T-helper 17 cell (primary cell): Measurements from ENCODE around the gene APIP. TPM values are rescaled to one million over a fixed set of nuclear protein-coding genes. Genes with fewer than 3 reads are reported as not detected.

Experiments
- ATAC-seq: fragments of 150-1000 bp; cut with Tn5 transposase; 2 replicates; pipeline ENCODE4 v1.10.0; 2021; ENCODE audit warnings: mild to moderate bottlenecking, moderate library complexity
- DNase-seq, 3 donors: peaks; one replicate each; pipeline versions ENCODE4 v3.0.0 to v3.0.0-alpha.2; 2020 to 2021
- H3K9me3 ChIP-seq: one replicate; pipeline ENCODE4 v1.7.0; 2013; ENCODE audit warnings: low read length, mild to moderate bottlenecking; ENCODE audit not compliant: control insufficient read depth, poor library complexity, severe bottlenecking
- H3K27ac Mint-ChIP-seq: one replicate; pipeline ENCODE4 v1.8.0; 2022; ENCODE audit warnings: mild to moderate bottlenecking, moderate library complexity, mixed read lengths
- H3K27me3 Mint-ChIP-seq: one replicate; pipeline ENCODE4 v1.8.0; 2022; ENCODE audit warnings: mixed read lengths
- H3K36me3 Mint-ChIP-seq: one replicate; pipeline ENCODE4 v1.8.0; 2022; ENCODE audit warnings: low read depth, mixed read lengths
- H3K4me1 Mint-ChIP-seq: one replicate; pipeline ENCODE4 v1.8.0; 2022; ENCODE audit warnings: mild to moderate bottlenecking, mixed read lengths
- H3K4me3 Mint-ChIP-seq: one replicate; pipeline ENCODE4 v1.8.0; 2022; ENCODE audit warnings: mild to moderate bottlenecking, moderate library complexity, mixed read lengths
- total RNA-seq, 4 donors: library from RNA in 2 of 4; stranded (reverse) in 2 of 4; gene quantifications; one replicate each; pipeline ENCODE4 v1.2.3 and lab custom pipeline; 2022 to 2026

Gene APIP
- total RNA-seq, 2 donors from 2014 or later, result 6.4 to 8.4 TPM

DNA sequence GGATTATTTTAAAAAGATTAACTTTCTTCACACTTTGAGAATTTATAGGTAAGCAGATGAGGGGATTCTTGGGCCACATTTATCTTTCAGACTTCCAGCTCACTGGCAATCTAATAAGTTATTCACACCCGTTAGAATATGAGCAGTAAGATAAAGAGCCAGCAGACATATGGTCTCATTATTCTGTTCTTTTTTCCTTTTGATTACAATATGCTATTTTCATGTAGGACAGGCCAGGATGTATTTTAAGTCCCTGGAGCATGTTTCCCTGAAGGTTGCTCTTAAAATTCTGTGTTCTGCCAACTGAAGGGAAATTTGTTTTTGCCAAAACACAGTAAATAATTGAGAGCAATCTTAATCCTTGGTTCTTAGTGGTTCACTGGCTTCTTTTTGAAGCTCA lies 22.4 kb upstream of the APIP start:
- Mint-ChIP-seq H3K4me1 (peaks cover 20% of the 10 kb centered on the region), H3K36me3 (peaks cover 9% of the 10 kb centered on the region), H3K4me3 (no peak overlapping the region), H3K27me3 (no peaks in the 10 kb centered on the region), H3K27ac (no peak overlapping the region)
- ATAC-seq (no peak), DNase-seq (no peak)
- no peaks in the 10 kb centered on the region for H3K9me3 ChIP-seq

GRCh38 chr11:34936945-34937629 lies 20.9 kb upstream of the APIP start:
- H3K4me3 Mint-ChIP-seq, result no peak overlapping the region
- H3K36me3 Mint-ChIP-seq, result peaks cover 14% of the 10 kb centered on the region
- no peak overlapping the region for H3K27ac Mint-ChIP-seq
- peaks cover 20% of the 10 kb centered on the region for H3K4me1 Mint-ChIP-seq
- ATAC-seq (no peak), DNase-seq (no peak)
- H3K27me3 Mint-ChIP-seq, result no peaks in the 10 kb centered on the region
- H3K9me3 ChIP-seq, result no peaks in the 10 kb centered on the region

DNA sequence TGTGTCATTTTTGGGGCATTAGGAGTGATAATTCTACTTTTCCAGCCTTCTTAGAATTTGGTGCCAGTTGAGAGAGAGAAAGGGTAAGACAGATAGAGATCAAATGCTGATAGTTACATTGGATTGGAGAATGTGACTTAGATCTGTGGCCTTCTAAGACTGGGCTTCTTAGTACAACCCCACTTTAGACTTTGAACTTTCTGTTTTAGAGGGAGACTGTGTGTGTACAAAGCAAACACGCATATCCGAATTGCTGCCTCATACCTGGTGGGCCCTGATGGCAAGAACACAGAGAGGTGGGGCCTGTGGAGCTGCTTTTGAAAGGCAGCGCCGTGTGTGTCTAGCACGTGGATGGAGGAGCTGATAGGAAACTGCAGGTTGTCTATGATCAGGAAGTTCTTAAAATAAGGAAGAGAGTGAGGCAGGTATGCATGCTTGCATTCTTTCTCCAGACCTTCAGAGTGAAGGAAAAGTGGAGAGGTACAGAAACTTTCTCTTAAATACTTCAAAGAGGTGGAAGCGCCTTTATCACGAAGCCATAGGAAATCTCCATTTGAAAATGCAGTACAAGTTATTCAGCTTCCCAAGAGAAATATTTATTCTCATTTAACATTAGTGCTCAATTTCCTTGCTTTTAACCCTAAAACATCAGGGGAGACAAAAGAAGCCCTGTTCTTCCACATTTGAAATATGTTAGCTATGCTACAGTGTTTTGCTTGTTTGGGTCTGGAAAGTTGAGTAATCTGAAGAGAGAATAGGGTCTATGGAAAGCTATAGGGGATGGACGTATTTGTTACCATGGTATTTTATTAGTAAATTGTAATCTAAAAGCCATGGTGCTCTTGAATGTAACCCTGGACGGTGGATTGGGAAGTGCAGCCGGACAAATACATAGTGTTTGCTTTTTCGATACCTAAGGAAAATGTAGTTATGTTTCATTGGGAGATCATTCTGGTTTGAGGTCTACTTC lies 13.9 kb upstream of the APIP start:
- H3K27ac Mint-ChIP-seq, result no peak overlapping the region
- H3K4me3 Mint-ChIP-seq, result no peak overlapping the region
- no peak for DNase-seq
- ATAC-seq, result no peak
- H3K36me3 Mint-ChIP-seq, result peaks cover 8% of the 10 kb centered on the region
- peaks cover 16% of the 10 kb centered on the region for H3K4me1 Mint-ChIP-seq
- no peaks in the 10 kb centered on the region for H3K27me3 Mint-ChIP-seq
- no peaks in the 10 kb centered on the region for H3K9me3 ChIP-seq

DNA sequence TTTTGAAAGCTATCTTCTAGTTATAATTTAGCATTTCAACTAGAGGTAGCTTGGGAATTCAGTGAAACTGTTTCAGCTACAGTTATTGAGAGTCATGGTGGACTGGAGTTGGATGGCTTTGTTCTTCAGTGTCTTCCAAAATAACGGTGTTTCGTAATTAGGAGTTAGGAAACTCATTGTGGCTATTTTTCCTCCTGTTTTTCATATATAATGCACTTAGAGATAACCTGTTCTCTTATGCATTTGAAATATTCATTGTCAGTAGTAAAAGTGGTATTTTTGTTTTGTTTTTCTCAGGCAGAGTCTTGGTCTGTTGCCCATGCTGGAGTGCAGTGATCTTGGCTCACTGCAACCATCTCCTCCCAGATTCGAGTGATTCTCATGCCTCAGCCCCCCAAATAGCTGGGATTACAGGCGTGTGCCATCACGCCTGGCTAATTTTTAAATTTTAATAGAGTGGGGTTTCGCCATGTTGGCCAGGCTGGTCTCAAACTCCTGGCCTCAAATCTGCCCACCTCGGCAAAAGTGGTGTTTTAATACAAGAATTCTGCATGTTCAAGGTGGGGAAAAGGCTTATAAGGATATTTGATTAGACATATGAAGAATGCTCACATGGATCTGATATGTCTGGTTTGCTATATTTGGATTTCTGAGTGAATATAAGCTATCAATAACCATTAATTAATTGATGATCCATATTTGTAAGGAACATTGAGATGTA lies 12.9 kb upstream of the APIP start:
- ATAC-seq, result no peak
- H3K27me3 Mint-ChIP-seq, result no peaks in the 10 kb centered on the region
- DNase-seq, result no peak
- H3K9me3 ChIP-seq, result no peaks in the 10 kb centered on the region
- H3K4me1 Mint-ChIP-seq, result peaks cover 18% of the 10 kb centered on the region
- H3K27ac Mint-ChIP-seq, result no peak overlapping the region
- H3K36me3 Mint-ChIP-seq, result peaks cover 8% of the 10 kb centered on the region
- no peak overlapping the region for H3K4me3 Mint-ChIP-seq

- no peaks in the 10 kb centered on the region for H3K9me3 ChIP-seq
- Mint-ChIP-seq H3K4me3 (no peak overlapping the region), H3K36me3 (peaks cover 8% of the 10 kb centered on the region), H3K27me3 (no peaks in the 10 kb centered on the region), H3K27ac (no peak overlapping the region), H3K4me1 (peaks cover 21% of the 10 kb centered on the region)
- ATAC-seq, result no peak
- DNase-seq, result no peak
Measured at GRCh38 chr11:34928268-34928959, 12.2 kb upstream of the APIP start.

DNA sequence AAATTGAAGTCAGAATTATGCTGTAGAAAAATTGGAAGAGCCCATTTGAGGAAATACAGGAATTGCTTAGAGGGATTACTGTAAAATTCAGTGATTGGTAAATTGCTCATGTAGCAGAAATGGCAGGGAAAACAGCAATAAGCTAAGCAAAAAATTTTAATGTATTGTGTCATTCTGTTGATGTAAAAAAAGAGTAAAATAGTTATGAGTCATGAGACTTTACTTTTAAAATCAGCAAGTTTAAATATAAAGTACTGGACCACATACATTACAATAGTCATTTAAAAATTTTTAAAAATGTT lies 10.6 kb upstream of the APIP start:
- H3K4me3 Mint-ChIP-seq, result no peak overlapping the region
- no peaks in the 10 kb centered on the region for H3K9me3 ChIP-seq
- H3K27ac Mint-ChIP-seq, result peak overlapping the region; percentile 54
- H3K4me1 Mint-ChIP-seq, result peaks cover 24% of the 10 kb centered on the region
- peaks cover 3% of the 10 kb centered on the region for H3K36me3 Mint-ChIP-seq
- ATAC-seq (no peak), DNase-seq (no peak)
- H3K27me3 Mint-ChIP-seq, result no peaks in the 10 kb centered on the region

GRCh38 chr11:34926101-34926830 lies 10.1 kb upstream of the APIP start:
- H3K9me3 ChIP-seq, result no peaks in the 10 kb centered on the region
- DNase-seq (no peak), ATAC-seq (peak; percentile 68)
- Mint-ChIP-seq H3K27ac (peak overlapping the region; percentile 54), H3K4me1 (peaks cover 24% of the 10 kb centered on the region), H3K27me3 (no peaks in the 10 kb centered on the region), H3K36me3 (peaks cover 3% of the 10 kb centered on the region), H3K4me3 (no peak overlapping the region)

DNA sequence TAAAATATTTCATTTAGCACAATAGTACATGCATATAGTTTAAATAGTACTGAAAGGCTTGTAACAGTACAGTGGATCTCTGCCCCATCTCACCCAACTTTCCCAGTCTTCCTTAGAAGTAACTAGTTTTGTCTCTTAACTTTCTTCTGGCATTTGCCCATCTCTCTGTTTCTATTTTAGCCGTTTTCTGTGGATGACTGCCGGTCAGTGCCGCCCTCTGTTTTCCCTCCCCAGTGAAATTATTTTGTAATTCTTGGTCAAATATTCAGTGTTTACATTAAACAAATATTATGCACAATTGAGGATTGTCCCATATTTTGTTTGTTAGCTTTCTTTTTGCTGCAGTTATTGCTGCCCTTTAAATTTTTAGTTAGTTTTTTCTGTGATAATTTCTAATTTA lies 8.5 kb upstream of the APIP start:
- H3K4me3 Mint-ChIP-seq, result no peak overlapping the region
- DNase-seq (no peak), ATAC-seq (no peak)
- H3K27me3 Mint-ChIP-seq, result no peaks in the 10 kb centered on the region
- H3K27ac Mint-ChIP-seq, result peak overlapping the region; percentile 8
- peaks cover 20% of the 10 kb centered on the region for H3K4me1 Mint-ChIP-seq
- peaks cover 2% of the 10 kb centered on the region for H3K36me3 Mint-ChIP-seq
- no peaks in the 10 kb centered on the region for H3K9me3 ChIP-seq

DNA sequence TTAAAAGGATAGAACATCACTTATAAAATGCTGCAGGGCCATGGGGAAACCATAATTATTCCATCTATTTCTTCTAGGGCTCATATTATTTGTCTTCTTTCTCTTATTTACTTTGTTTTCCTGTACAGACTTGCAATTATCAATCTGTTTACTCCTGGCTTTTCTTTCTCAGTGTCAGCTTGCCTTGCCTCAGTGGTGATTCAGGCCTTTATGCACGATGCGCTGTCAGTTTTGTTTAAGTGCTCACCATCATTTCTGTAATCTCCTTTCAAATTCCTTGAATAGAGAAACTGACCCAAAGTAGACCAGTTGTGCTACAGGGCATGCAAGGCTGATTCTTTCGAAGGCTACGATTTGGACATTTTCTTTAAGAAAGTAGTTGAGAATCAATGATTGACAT lies 5.0 kb upstream of the APIP start:
- DNase-seq (no peak), ATAC-seq (no peak)
- no peak overlapping the region for H3K4me3 Mint-ChIP-seq
- H3K9me3 ChIP-seq, result no peaks in the 10 kb centered on the region
- no peaks in the 10 kb centered on the region for H3K36me3 Mint-ChIP-seq
- H3K4me1 Mint-ChIP-seq, result peaks cover 29% of the 10 kb centered on the region
- H3K27ac Mint-ChIP-seq, result no peak overlapping the region
- no peaks in the 10 kb centered on the region for H3K27me3 Mint-ChIP-seq

DNA sequence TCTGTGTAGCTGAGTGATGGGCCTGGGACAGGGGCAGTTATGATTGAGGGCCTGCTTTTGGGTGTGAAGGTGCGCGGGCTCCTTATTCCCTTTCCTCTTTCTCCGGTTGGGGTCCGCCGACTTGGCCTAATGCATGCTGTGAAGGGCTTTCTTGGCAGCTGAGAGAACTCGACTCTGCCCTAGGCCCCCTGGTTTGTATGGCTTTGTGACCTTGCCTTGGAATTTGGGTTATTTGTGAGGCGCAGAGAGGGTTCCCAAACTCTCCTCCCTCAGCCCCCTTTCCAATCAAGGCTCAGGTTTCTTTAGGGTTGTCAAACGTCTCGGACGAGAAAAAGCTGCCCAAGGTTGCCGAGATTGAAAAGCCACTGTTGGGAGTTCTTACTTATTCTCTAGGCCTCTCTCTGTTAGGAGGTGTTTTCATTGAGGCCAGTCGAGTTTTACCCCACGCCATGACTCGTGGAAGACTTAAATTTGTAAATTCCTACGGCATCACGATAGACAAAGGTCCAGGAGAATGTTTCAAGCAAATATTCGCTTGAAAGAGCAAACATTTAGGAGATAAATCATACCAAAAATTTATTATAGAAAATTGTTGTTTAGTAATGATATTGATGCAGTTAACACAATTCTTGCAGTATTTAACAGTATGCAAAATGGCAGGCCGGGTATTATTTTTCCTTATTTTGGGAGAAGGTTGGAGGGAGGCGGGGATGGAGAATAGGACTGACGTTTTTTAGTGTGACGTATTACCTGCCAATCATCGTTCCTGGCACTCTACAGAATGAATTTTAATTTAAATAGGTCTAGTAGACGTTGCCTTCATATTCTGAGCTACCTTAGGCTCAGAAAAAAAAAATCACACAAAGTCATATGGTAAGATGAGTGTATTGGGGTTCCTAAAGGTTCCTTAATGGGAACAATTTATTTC lies 928 bp upstream of the APIP start:
- ATAC-seq, result no peak
- Mint-ChIP-seq H3K4me3 (peak overlapping the region; percentile 96), H3K27ac (peak overlapping the region; percentile 96), H3K36me3 (peaks cover 7% of the 10 kb centered on the region), H3K4me1 (peaks cover 43% of the 10 kb centered on the region), H3K27me3 (no peaks in the 10 kb centered on the region)
- peak in 1 of 3 donors; percentile 5 for DNase-seq
- no peaks in the 10 kb centered on the region for H3K9me3 ChIP-seq

DNA sequence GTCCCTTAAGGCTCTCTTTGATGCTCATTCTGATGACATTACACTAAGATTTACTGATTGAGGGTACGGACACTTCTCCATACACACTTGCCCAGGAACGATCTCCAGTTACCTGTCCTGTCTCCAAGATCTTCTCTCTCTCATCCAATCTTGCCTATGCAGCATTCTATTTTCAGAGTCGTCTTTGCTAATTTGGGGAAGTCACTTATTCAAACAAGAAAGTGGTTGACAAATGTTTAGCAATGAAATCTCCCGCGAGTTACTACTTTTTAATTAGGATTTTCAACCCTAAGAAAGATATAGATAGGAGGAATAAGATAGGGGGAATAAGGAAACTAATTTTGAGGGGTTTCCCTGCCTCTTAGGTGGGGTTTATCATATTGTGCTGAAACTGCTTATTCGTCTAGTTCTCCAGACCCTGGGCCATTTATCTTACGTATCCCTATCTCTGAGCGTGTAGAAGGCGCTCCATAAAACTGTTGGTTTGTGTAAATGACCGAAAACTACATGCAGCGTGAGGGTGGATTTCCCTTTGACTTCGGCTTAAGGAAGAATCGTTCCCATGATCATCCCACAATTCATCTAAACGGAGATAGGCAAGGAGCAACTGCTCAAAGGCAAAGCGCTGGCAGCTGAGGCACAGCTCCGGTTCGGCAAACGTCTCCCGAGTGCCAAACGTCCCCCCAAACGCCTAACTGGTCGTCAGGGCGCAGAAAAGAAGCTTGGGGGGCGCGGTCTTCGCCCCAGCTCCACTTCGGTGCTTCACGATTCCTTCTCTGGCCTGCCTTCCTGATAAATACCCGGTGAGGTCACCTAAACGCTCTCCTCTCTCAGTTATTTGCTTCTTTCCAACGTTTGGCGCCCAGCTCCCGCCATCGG lies 804 bp downstream of the APIP start:
- ATAC-seq (peak; percentile 1), DNase-seq (no peak)
- H3K27me3 Mint-ChIP-seq, result no peaks in the 10 kb centered on the region
- H3K9me3 ChIP-seq, result no peaks in the 10 kb centered on the region
- H3K4me3 Mint-ChIP-seq, result peak overlapping the region; percentile 96
- peaks cover 7% of the 10 kb centered on the region for H3K36me3 Mint-ChIP-seq
- peaks cover 39% of the 10 kb centered on the region for H3K4me1 Mint-ChIP-seq
- peak overlapping the region; percentile 96 for H3K27ac Mint-ChIP-seq
